Uterus (tissue), 4 donors: Measurements from ENCODE around the gene NIPAL3. TPM values are rescaled to one million over a fixed set of nuclear protein-coding genes. Genes with fewer than 3 reads are reported as not detected.
"Not testable (repeated sequence)": the region's sequence is repeated elsewhere in the genome, so short reads cannot be mapped to it uniquely, and the experiment has no call there.

Experiments
- DNase-seq, 2 donors: peaks; one replicate each; pipeline ENCODE4 v3.0.0-alpha.2; 2019 to 2020
- H3K27ac ChIP-seq, 2 donors: fragments of 200-600 bp; sonication (generic); 1 replicate in 1 of 2; 2 replicates in 1 of 2; pipeline ENCODE4 v1.5.1; 2016 to 2018
- H3K27me3 ChIP-seq, 2 donors: fragments of 200-600 bp; sonication (generic); one replicate each; pipeline ENCODE4 v1.5.1; 2018 to 2019; ENCODE audit warnings: control low read depth in 1 of 2
- H3K36me3 ChIP-seq, 2 donors: fragments of 200-600 bp; sonication (generic); one replicate each; pipeline ENCODE4 v1.5.1; 2019; ENCODE audit warnings: control low read depth in 1 of 2
- H3K4me1 ChIP-seq, 2 donors: fragments of 200-600 bp; sonication (generic); one replicate each; pipeline ENCODE4 v1.5.1; 2018 to 2019; ENCODE audit warnings: control low read depth in 1 of 2
- H3K4me3 ChIP-seq, 2 donors: fragments of 200-600 bp; sonication (generic); 1 replicate in 1 of 2; 2 replicates in 1 of 2; pipeline ENCODE4 v1.5.1; 2018 to 2019; ENCODE audit warnings: mild to moderate bottlenecking in 1 of 2
- H3K9me3 ChIP-seq, 2 donors: fragments of 200-600 bp; sonication (generic); one replicate each; pipeline ENCODE4 v1.5.1; 2019; ENCODE audit warnings: control low read depth in 1 of 2
- POLR2A ChIP-seq, 2 donors: fragments of 450-650 bp; IDR thresholded peaks; one replicate each; pipeline ENCODE4 v1.6.1; 2016; ENCODE audit warnings: antibody characterized with exemption in 2 of 2, mild to moderate bottlenecking in 1 of 2, moderate library complexity in 1 of 2
- intact Hi-C: fragments of 100-400 bp; cut with DNase I; formaldehyde crosslinking; loops from one replicate; pipeline ENCODE4 v1.15.1; 2023; ENCODE audit warnings: low total_unique reads
- total RNA-seq, 4 donors: library from RNA; depleted of rRNA in 3 of 4; stranded (reverse); fragments of >200 nt in 3 of 4; gene quantifications; one replicate each; pipeline versions ENCODE4 v1.1.0 to v1.2.4, GENCODE V29; 2014 to 2023
- TF ChIP-seq, protein P1 (sequence below), 4 experiments: fragments of 200-600 bp in 2 of 4; fragments of 450-650 bp in 2 of 4; sonication (generic) in 2 of 4; IDR thresholded peaks; one replicate each; pipeline ENCODE4 v1.5.1; 2016 to 2019; ENCODE audit warnings: antibody characterized with exemption in 4 of 4, mild to moderate bottlenecking in 2 of 4, moderate library complexity in 1 of 4
- donor health status: DM: yes; HTN: yes; CAD: no.

Gene NIPAL3
- total RNA-seq, 4 donors from 2014 or later = 14.2 to 36.8 (median 21.5) TPM

DNA sequence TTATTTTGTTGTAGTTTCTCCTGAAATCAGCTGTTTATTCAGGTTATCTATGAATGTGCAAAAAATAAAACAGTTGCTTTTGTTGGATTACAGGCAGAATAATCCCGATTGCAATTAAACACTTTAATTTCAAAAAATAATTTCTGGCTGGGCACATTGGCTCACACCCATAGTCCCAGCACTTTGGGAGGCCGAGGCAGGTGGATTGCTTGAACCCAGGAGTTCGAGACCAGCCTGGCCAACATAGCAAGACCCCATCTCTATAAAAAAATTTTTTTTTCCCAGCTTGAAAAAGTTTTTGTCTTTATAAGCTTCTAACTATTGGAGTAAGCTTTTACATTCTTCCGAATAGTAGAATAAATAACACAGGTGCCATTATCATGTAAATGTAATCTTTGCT lies 102.3 kb downstream of the NIPAL3 start:
- no peaks in the 10 kb centered on the region for H3K36me3 ChIP-seq
- H3K27me3 ChIP-seq = no peaks in the 10 kb centered on the region
- no peak for DNase-seq
- H3K27ac ChIP-seq = no peak overlapping the region
- intact Hi-C loops = no loop called here
- no peak overlapping the region for H3K4me3 ChIP-seq
- H3K4me1 ChIP-seq = no peaks in the 10 kb centered on the region
- TF ChIP-seq, protein P1, sequence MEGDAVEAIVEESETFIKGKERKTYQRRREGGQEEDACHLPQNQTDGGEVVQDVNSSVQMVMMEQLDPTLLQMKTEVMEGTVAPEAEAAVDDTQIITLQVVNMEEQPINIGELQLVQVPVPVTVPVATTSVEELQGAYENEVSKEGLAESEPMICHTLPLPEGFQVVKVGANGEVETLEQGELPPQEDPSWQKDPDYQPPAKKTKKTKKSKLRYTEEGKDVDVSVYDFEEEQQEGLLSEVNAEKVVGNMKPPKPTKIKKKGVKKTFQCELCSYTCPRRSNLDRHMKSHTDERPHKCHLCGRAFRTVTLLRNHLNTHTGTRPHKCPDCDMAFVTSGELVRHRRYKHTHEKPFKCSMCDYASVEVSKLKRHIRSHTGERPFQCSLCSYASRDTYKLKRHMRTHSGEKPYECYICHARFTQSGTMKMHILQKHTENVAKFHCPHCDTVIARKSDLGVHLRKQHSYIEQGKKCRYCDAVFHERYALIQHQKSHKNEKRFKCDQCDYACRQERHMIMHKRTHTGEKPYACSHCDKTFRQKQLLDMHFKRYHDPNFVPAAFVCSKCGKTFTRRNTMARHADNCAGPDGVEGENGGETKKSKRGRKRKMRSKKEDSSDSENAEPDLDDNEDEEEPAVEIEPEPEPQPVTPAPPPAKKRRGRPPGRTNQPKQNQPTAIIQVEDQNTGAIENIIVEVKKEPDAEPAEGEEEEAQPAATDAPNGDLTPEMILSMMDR (IDR thresholded peaks at IDR 0.05) = no peak
- no peak for TF ChIP-seq POLR2A (IDR thresholded peaks at IDR 0.05)
- H3K9me3 ChIP-seq = no peaks in the 10 kb centered on the region

DNA sequence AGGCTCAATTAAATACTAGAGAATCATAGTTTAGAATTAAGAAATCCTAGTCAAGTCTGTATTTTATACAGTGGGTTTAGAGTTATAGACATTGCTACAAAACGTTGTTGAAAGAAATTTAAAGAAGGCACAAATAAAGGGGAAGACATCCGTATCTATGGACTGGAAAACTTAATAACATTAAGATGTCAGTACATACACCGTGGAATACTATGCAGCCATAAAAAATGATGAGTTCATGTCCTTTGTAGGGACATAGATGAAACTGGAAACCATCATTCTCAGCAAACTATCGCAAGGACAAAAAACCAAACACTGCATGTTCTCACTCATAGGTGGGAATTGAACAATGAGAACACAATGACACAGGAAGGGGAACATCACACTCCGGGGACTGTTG lies 104.7 kb downstream of the NIPAL3 start:
- H3K4me3 ChIP-seq, H3K27me3 ChIP-seq, H3K36me3 ChIP-seq, H3K4me1 ChIP-seq, H3K9me3 ChIP-seq, H3K27ac ChIP-seq, intact Hi-C loops, DNase-seq: not testable (repeated sequence)

Other genes starting within 250 kb of the NIPAL3 start
- 1 to 10 TPM in 2 of 4 donors, under 1 TPM in 1, not detected in 1; 0.29 to 2.6 (median 1.3) TPM for gene IFNLR1, start 228.5 kb upstream of the NIPAL3 start, total RNA-seq
- gene GRHL3, start 96.4 kb upstream of the NIPAL3 start, total RNA-seq = under 1 TPM in 2 of 4 donors, not detected in 2; 0.15 to 0.35 TPM
- gene STPG1, start 2.0 kb upstream of the NIPAL3 start, total RNA-seq = 10 to 100 TPM in 1 of 4 donors, 1 to 10 TPM in 3; 1.0 to 11.5 (median 4.0) TPM
- 10 to 100 TPM in 2 of 4 donors, 1 to 10 TPM in 2; 2.6 to 22.1 (median 7.3) TPM for gene RCAN3, start 87.0 kb downstream of the NIPAL3 start, total RNA-seq
- under 1 TPM in 2 of 4 donors, not detected in 2; 0.18 to 0.48 TPM for gene NCMAP, start 140.3 kb downstream of the NIPAL3 start, total RNA-seq
- gene SRRM1, start 227.5 kb downstream of the NIPAL3 start, total RNA-seq = 100 to 1,000 TPM in 2 of 4 donors, 10 to 100 TPM in 2; 92.6 to 177 (median 129) TPM